COLO829 (cell line): ENCODE data around the gene HJV.

Experiments used
- DNase-seq: peaks from one replicate; pipeline ENCODE4 v3.0.0; 2012; ENCODE audit warnings: low spot score

Gene HJV

DNA sequence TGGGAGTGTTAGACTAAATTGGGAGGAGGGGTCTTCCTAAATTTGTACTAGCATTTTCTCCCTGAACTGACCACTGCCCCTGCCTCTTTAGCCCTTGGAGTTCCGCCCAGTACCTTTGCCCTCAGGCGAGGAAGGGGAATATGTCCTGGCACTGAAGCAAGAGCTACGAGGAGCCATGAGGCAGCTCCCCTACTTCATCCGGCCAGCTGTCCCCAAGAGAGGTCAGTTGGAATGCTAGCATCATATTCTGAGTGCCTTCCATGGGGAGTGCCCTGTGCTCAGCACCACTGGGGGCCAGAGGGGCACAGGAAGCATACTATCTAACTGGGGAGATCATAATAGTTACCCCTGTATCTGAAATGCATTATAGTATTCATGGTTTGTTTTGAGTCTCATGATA is 46.3 kb downstream of the HJV start:
- DNase-seq, result no peak

DNA sequence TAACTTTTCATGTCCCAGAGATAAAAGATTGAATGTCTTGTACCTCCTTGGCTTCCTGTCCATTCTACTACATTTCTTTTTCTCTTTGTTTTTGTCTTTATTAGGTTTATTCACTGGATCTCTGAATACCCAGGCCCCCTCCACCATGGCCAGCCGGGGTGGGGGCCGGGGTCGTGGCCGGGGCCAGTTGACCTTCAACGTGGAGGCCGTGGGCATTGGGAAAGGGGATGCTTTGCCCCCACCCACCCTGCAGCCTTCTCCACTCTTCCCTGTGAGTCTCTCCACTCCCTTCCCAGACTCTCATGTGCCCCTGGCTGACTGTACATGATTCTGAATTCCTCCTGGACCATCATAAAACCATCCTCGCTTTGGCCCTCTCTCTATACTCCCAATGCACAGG is 46.8 kb downstream of the HJV start:
- DNase-seq, result no peak

GRCh38 chr1:145972580-145972979 is 49.0 kb downstream of the HJV start:
- DNase-seq, result no peak
